Measurements from ENCODE around the gene BBX. TPM values are rescaled to one million over a fixed set of nuclear protein-coding genes. Genes with fewer than 3 reads are reported as not detected.

BBX gene
- total RNA-seq, 1 donor from 2014 or later = 62.3 TPM

GRCh38 chr3:107679921-107680320 is 157.2 kb downstream of the BBX start:
- no peaks in the 10 kb centered on the region for H3K9me3 ChIP-seq
- H3K4me1 ChIP-seq = peaks cover 26% of the 10 kb centered on the region
- ATAC-seq = no peak
- H3K4me3 ChIP-seq = no peak overlapping the region
- H3K36me3 ChIP-seq = no peaks in the 10 kb centered on the region
- no peak overlapping the region for H3K27ac ChIP-seq
- H3K27me3 ChIP-seq = no peaks in the 10 kb centered on the region
- TF ChIP-seq CTCF (IDR thresholded peaks at IDR 0.05) = no peak
- DNase-seq = no peak
- intact Hi-C loops (cut with DNase I) = loop anchor here (10.0 kb wide), 1 partner anchor 65 kb away; no protein-coding TSS in a partner anchor

GRCh38 chr3:107680698-107681097 is 157.9 kb downstream of the BBX start:
- Histone ChIP-seq H3K4me1 (peaks cover 28% of the 10 kb centered on the region), H3K27ac (no peak overlapping the region), H3K9me3 (no peaks in the 10 kb centered on the region), H3K4me3 (no peak overlapping the region), H3K27me3 (no peaks in the 10 kb centered on the region), H3K36me3 (no peaks in the 10 kb centered on the region)
- ATAC-seq (no peak), DNase-seq (no peak)
- intact Hi-C loops (cut with DNase I) = loop anchor here (10.0 kb wide), 1 partner anchor 64 kb away; no protein-coding TSS in a partner anchor
- TF ChIP-seq CTCF (IDR thresholded peaks at IDR 0.05) = no peak

GRCh38 chr3:107681396-107681795 is 158.6 kb downstream of the BBX start:
- DNase-seq = no peak
- H3K36me3 ChIP-seq = no peaks in the 10 kb centered on the region
- H3K4me1 ChIP-seq = peaks cover 28% of the 10 kb centered on the region
- no peaks in the 10 kb centered on the region for H3K9me3 ChIP-seq
- TF ChIP-seq CTCF (IDR thresholded peaks at IDR 0.05) = no peak
- no peaks in the 10 kb centered on the region for H3K27me3 ChIP-seq
- no peak overlapping the region for H3K4me3 ChIP-seq
- H3K27ac ChIP-seq = no peak overlapping the region
- intact Hi-C loops (cut with DNase I) = loop anchor here (10.0 kb wide), 1 partner anchor 63 kb away; no protein-coding TSS in a partner anchor
- ATAC-seq = peak; percentile 94

- H3K4me3 ChIP-seq = no peak overlapping the region
- H3K27ac ChIP-seq = no peak overlapping the region
- H3K36me3 ChIP-seq = no peaks in the 10 kb centered on the region
- no peaks in the 10 kb centered on the region for H3K27me3 ChIP-seq
- no peak for ATAC-seq
- peaks cover 23% of the 10 kb centered on the region for H3K4me1 ChIP-seq
- no peaks in the 10 kb centered on the region for H3K9me3 ChIP-seq
- DNase-seq = no peak
- TF ChIP-seq CTCF (IDR thresholded peaks at IDR 0.05) = no peak
- intact Hi-C loops (cut with DNase I) = loop anchor here (10.0 kb wide), 1 partner anchor 62 kb away; no protein-coding TSS in a partner anchor
Observed at GRCh38 chr3:107682580-107682979, 159.8 kb downstream of the BBX start.

- no peak for TF ChIP-seq CTCF (IDR thresholded peaks at IDR 0.05)
- no peaks in the 10 kb centered on the region for H3K9me3 ChIP-seq
- ATAC-seq (no peak), DNase-seq (no peak)
- H3K36me3 ChIP-seq = no peaks in the 10 kb centered on the region
- H3K4me3 ChIP-seq = no peak overlapping the region
- no peaks in the 10 kb centered on the region for H3K27me3 ChIP-seq
- intact Hi-C loops (cut with DNase I) = loop anchor here (10.0 kb wide), 1 partner anchor 61 kb away; no protein-coding TSS in a partner anchor
- peaks cover 23% of the 10 kb centered on the region for H3K4me1 ChIP-seq
- no peak overlapping the region for H3K27ac ChIP-seq
Observed at GRCh38 chr3:107683447-107683846, 160.7 kb downstream of the BBX start.
